RWPE1 (cell line): ENCODE measurements around the gene PTPRD.

Experiments
- CTCF ChIA-PET: fragments of 350-600 bp; sonication (Branson Sonifier 250); formaldehyde crosslinking; extraction: SDS; loops from one replicate; lab custom pipeline; 2021; lab: Yijun Ruan, JAX
- POLR2A ChIA-PET: fragments of 400-600 bp; formaldehyde crosslinking; extraction: SDS; loops from one replicate; lab custom pipeline; 2020; ENCODE audit warnings: antibody characterized with exemption; ENCODE audit not compliant: low non-redundant PET; lab: Yijun Ruan, JAX
- DNase-seq: peaks from one replicate; pipeline ENCODE4 v3.0.0; 2012; ENCODE audit warnings: low spot score
- H3K27ac ChIP-seq: fragments of 450-650 bp; 2 replicates; pipeline ENCODE4 v1.5.1; 2017
- TF ChIP-seq, protein P1 (sequence below): fragments of 450-650 bp; conservative IDR thresholded peaks from 2 replicates; pipeline ENCODE4 v1.5.1; 2017; ENCODE audit warnings: low read depth, mild to moderate bottlenecking

Gene PTPRD

DNA sequence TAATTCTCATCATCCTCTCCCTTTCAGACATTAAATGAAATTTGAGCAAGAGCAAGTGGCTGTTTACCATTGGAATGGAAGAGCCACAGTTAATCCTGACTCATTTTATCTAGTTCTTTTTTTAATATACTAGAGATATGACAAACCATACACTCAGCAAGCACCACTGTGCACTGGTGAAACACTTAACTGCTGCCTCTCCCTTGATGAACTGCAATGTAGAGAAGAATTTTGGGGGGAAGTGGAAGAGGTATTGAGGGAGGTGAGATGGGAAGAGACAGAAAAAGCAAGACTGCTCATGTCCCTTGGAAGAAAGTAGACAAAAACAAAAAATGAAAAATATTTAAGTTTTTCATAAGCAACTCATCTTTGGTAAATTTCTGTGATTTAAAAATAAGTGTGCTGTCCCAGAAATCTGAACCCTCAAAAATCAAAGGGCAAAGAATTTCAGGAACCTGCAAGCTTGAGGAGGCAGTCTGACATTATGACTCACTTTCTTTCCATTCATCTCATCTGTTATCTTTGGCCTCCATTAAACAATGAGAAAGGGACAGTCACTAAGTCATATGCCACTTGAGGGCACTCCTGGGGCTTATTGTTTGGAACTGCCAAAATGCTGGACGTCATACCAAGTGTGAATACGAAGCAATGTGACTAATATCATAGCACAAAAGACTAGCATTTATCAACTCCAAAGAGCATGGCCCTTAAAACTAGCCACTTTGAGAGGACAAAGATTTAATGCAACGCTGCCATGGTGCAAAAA, 2246.5 kb downstream of the PTPRD start:
- CTCF ChIA-PET = interaction anchor here (0.6 kb wide), 1 partner anchor 490 kb away, joined by 3 read pairs; no protein-coding TSS in a partner anchor
- TF ChIP-seq, protein P1, sequence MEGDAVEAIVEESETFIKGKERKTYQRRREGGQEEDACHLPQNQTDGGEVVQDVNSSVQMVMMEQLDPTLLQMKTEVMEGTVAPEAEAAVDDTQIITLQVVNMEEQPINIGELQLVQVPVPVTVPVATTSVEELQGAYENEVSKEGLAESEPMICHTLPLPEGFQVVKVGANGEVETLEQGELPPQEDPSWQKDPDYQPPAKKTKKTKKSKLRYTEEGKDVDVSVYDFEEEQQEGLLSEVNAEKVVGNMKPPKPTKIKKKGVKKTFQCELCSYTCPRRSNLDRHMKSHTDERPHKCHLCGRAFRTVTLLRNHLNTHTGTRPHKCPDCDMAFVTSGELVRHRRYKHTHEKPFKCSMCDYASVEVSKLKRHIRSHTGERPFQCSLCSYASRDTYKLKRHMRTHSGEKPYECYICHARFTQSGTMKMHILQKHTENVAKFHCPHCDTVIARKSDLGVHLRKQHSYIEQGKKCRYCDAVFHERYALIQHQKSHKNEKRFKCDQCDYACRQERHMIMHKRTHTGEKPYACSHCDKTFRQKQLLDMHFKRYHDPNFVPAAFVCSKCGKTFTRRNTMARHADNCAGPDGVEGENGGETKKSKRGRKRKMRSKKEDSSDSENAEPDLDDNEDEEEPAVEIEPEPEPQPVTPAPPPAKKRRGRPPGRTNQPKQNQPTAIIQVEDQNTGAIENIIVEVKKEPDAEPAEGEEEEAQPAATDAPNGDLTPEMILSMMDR = no peak
- no peak for DNase-seq
- POLR2A ChIA-PET = no interaction called here
- H3K27ac ChIP-seq = no peak overlapping the region

DNA sequence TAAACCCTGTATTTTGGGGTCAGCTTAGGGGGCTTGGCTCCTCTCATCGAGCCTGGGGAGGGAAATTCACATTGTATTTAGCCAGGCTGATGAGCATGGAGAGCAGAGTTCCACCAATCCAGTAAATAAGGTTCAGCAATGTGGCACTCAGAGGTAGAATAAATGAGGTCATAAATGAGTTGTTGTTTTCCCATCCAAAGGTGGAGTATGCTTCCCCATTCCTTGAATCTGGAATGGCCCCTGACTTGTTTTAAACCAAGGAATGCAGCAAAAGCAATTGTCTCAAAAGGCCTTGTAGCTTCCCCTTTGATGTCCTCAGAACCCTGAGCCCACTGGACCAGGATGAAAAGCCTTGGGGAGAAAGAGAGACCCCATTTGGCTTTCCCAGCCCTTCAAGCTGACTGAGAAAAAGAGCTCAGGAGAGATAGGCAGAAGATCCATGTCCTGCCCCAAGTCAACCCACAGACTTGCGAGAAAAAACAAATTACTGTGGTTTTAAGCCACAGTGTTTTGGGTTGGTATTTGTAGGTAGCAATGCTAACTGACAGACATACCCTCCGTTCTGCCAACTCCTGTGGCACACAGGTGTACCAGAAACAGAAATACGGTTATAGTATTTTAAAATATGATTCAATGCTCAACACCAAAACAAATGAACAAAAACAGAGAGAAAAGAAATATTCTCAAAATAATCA, 2247.2 kb downstream of the PTPRD start:
- no peak overlapping the region for H3K27ac ChIP-seq
- CTCF ChIA-PET = no interaction called here
- TF ChIP-seq, protein P1 = no peak
- DNase-seq = no peak
- POLR2A ChIA-PET = no interaction called here

DNA sequence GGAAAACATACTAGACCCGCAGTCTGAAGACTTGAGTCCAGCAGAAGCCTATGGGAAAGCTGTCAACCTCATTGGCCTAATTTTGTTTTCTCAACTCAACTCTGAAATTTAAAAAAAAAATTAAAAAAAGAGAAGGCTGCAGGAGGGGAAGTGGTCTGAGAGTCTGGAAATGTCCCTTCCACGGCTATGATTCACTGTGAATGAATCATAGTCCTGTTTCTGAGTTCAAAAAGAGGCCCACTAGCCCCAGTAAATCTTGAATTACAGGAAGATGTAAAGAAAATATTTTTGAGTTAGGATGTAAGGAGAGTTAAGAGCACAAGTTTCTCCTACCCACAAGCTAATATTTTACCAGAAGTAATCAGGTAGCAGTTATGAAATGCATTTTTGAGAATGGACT, 2247.8 kb downstream of the PTPRD start:
- DNase-seq = no peak
- ChIA-PET POLR2A (no interaction called here), CTCF (no interaction called here)
- TF ChIP-seq, protein P1 = no peak
- H3K27ac ChIP-seq = no peak overlapping the region

GRCh38 chr9:8364026-8364752, 2248.6 kb downstream of the PTPRD start:
- no peak for DNase-seq
- CTCF ChIA-PET = no interaction called here
- TF ChIP-seq, protein P1 = no peak
- POLR2A ChIA-PET = no interaction called here
- no peak overlapping the region for H3K27ac ChIP-seq

DNA sequence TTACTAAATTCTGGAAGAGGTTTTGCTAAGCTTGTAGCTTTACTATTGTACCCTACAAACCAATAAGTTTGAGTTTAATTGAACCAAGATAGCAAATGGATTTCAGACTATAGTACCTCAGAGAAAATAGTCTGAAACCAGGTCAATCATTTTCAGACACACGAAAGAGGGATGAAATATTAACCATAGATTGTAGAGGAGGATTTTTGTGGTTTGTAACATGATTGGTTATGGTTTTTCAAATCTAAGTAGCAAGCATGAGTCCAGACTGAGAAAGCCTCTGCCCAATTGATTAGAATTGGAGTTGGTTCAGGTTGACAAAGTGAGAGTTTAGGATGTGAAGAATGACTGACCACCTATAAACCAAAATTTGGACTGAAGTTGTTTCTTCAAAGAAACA, 2250.6 kb downstream of the PTPRD start:
- DNase-seq = no peak
- ChIA-PET POLR2A (no interaction called here), CTCF (no interaction called here)
- H3K27ac ChIP-seq = no peak overlapping the region
- TF ChIP-seq, protein P1 = no peak

- H3K27ac ChIP-seq = no peak overlapping the region
- ChIA-PET CTCF (no interaction called here), POLR2A (no interaction called here)
- TF ChIP-seq, protein P1 = no peak
- DNase-seq = no peak
Observed at GRCh38 chr9:8361364-8361763, 2251.4 kb downstream of the PTPRD start.
